DOHH2 (cell line): ENCODE data around the gene ZSCAN32.

ENCODE experiments used
- H3F3A ChIP-seq: fragments of 200-600 bp; sonication (generic), shearing (Covaris generic); 2 replicates; pipeline ENCODE4 v1.6.0; 2016; ENCODE audit warnings: antibody characterized with exemption, mild to moderate bottlenecking; ENCODE audit not compliant: control insufficient read depth, insufficient read depth
- H3K27ac ChIP-seq: fragments of 200-600 bp; sonication (generic); 2 replicates; pipeline ENCODE4 v1.5.1; 2014; ENCODE audit warnings: low read depth, mild to moderate bottlenecking, low read length, moderate library complexity
- H3K27me3 ChIP-seq: fragments of 200-600 bp; sonication (generic); 2 replicates; pipeline ENCODE4 v1.6.1; 2014; ENCODE audit warnings: mild to moderate bottlenecking, low read length, mixed read lengths; ENCODE audit not compliant: control insufficient read depth
- H3K36me3 ChIP-seq: fragments of 200-600 bp; sonication (generic); 2 replicates; pipeline ENCODE4 v1.6.1; 2014; ENCODE audit warnings: mild to moderate bottlenecking, low read length, moderate library complexity, mixed read lengths; ENCODE audit not compliant: control insufficient read depth
- H3K4me1 ChIP-seq: fragments of 200-600 bp; sonication (generic); 2 replicates; pipeline ENCODE4 v1.6.1; 2014; ENCODE audit warnings: mild to moderate bottlenecking, low read length, mixed read lengths; ENCODE audit not compliant: control insufficient read depth
- H3K4me2 ChIP-seq: fragments of 200-600 bp; sonication (generic); 2 replicates; pipeline ENCODE4 v1.6.0; 2014; ENCODE audit warnings: mild to moderate bottlenecking, low read length, moderate library complexity
- H3K4me3 ChIP-seq: fragments of 200-600 bp; sonication (generic); 2 replicates; pipeline ENCODE4 v1.5.1; 2014; ENCODE audit warnings: mild to moderate bottlenecking, low read length, mixed read lengths
- H3K79me2 ChIP-seq: fragments of 200-600 bp; sonication (generic); 2 replicates; pipeline ENCODE4 v1.6.1; 2014; ENCODE audit warnings: mild to moderate bottlenecking, low read length, mixed read lengths; ENCODE audit not compliant: control insufficient read depth
- H3K9me2 ChIP-seq: fragments of 200-600 bp; sonication (generic); replicated peaks from 2 replicates; pipeline ENCODE4 v1.6.1; 2014; ENCODE audit warnings: mild to moderate bottlenecking, low read length, mixed read lengths; ENCODE audit not compliant: control insufficient read depth
- H3K9me3 ChIP-seq: fragments of 200-600 bp; sonication (generic); 2 replicates; pipeline ENCODE4 v1.6.1; 2014; ENCODE audit warnings: antibody characterized with exemption, low read length, mixed read lengths; ENCODE audit not compliant: control insufficient read depth, insufficient read depth
- H4K20me1 ChIP-seq: fragments of 200-600 bp; sonication (generic); 2 replicates; pipeline ENCODE4 v1.6.0; 2014; ENCODE audit warnings: low read depth, mild to moderate bottlenecking, antibody characterized with exemption, low read length, moderate library complexity; ENCODE audit not compliant: control insufficient read depth, insufficient read depth
- EZH2phosphoT487 ChIP-seq: fragments of 200-600 bp; sonication (generic); IDR thresholded peaks from 2 replicates; pipeline ENCODE4 v1.6.1; 2017; ENCODE audit warnings: borderline replicate concordance, mild to moderate bottlenecking, antibody characterized with exemption, low read length, moderate library complexity, mixed read lengths
- TF ChIP-seq, protein P1 (sequence below): fragments of 200-600 bp; sonication (generic); IDR thresholded peaks from one replicate; pipeline ENCODE4 v1.5.1; 2014; ENCODE audit warnings: antibody characterized with exemption, mild to moderate bottlenecking, low read depth, low read length; ENCODE audit not compliant: poor library complexity, severe bottlenecking

ZSCAN32 gene

DNA sequence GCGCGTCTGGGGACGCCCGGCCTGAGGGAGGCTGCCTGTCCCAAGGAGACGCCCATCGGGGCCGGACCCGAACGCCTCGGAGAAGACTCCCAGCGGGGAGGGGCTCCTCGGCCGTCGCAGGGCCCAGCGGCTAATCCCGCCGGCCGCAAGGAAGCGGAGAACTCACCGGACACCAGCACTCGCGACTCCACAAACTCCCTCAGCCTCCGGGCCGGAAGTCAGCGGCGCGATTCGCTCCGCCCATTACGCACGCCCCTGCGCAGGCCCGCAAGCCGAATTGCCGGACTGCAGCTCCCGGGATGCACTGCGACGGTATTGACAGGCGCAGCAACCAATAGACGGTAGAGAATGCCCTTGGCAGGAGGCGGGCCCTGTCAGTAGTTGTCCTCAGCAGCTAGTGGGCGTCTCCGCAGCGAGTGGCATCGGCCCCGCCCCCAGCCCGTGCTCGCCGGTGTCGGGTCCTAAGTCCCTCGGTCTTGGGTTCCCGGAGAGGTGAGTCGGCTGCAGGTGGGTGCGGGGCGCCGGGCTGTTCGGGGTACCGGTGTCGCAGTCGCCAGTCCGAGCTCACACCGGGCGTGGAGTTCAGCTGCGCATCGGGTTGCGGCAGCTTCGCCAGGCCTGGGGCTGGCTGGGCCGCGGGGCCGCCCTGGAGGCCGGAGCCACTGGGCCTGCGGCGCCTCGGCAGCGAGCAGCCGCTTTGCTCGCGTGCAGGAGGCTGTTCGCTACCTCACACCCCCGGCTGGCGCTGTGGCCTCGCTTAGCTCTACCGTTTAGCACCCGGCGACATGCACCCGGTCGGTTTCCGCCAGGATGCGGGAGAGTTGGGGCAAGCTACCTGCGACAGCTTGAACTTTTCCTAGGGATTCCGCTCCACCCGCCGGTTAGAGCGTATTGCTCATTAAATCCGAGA, at the start of gene ZSCAN32, which contains the start of gene ZNF174:
Gene ZSCAN32 (minus strand): TSS at position 226 of the 910 bp plus-strand sequence. CDS start 3,447 bp downstream, outside the sequence.
Gene ZNF174 (plus strand): TSS at position 437 of the 910 bp plus-strand sequence. CDS start 790 bp downstream, outside the sequence.
- H3K27me3 ChIP-seq = no peaks in the 10 kb centered on the region
- TF ChIP-seq, protein P1, sequence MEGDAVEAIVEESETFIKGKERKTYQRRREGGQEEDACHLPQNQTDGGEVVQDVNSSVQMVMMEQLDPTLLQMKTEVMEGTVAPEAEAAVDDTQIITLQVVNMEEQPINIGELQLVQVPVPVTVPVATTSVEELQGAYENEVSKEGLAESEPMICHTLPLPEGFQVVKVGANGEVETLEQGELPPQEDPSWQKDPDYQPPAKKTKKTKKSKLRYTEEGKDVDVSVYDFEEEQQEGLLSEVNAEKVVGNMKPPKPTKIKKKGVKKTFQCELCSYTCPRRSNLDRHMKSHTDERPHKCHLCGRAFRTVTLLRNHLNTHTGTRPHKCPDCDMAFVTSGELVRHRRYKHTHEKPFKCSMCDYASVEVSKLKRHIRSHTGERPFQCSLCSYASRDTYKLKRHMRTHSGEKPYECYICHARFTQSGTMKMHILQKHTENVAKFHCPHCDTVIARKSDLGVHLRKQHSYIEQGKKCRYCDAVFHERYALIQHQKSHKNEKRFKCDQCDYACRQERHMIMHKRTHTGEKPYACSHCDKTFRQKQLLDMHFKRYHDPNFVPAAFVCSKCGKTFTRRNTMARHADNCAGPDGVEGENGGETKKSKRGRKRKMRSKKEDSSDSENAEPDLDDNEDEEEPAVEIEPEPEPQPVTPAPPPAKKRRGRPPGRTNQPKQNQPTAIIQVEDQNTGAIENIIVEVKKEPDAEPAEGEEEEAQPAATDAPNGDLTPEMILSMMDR = peak; percentile 15
- TF ChIP-seq EZH2phosphoT487 = no peak
- H3K27ac ChIP-seq = 0 out of 2 replicates have a peak within 1 kb of the TSS, but pooled peaks have one; percentile 2
- H3F3A ChIP-seq = no peaks in the 10 kb centered on the region
- H3K4me1 ChIP-seq = peaks cover 12% of the 10 kb centered on the region
- peaks cover 29% of the 10 kb centered on the region; the same call in 1 of the 2 replicates for H3K9me3 ChIP-seq
- no peaks in the 10 kb centered on the region for H4K20me1 ChIP-seq
- H3K4me2 ChIP-seq = peak within 1 kb of the TSS; percentile 95
- peak within 1 kb of the TSS; percentile 89 for H3K4me3 ChIP-seq
- peaks cover 55% of the 10 kb centered on the region for H3K36me3 ChIP-seq
- H3K9me2 ChIP-seq = no peaks in the 10 kb centered on the region
- H3K79me2 ChIP-seq = peaks cover 64% of the 10 kb centered on the region

DNA sequence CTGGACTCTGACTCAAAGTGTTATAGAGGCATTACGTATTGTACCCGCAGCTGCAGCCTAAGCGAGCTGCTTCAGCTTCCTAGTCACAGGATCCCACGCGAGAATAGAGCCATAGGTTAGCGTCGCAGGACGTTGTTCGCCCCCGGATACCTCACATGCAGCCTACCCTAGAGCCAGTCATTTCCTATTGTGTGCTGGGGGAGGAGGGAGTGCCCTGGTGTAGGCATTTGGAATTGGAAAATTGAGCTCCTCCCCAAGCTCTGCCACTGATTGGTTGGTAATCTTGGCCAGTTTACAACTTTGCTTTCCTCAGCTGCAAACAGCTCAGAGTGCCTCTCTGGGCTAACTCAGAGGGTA, 43.2 kb upstream of the ZSCAN32 start:
- H3K4me2 ChIP-seq = peak overlapping the region; percentile 70
- peaks cover 27% of the 10 kb centered on the region for H3K79me2 ChIP-seq
- H3K9me3 ChIP-seq = no peaks in the 10 kb centered on the region; the same call in 1 of the 2 replicates
- peaks cover 11% of the 10 kb centered on the region for H3K4me1 ChIP-seq
- TF ChIP-seq, protein P1 = no peak
- TF ChIP-seq EZH2phosphoT487 = no peak
- peak overlapping the region; percentile 81 for H3K4me3 ChIP-seq
- no peak overlapping the region for H3K27ac ChIP-seq
- H3K36me3 ChIP-seq = peaks cover 5% of the 10 kb centered on the region; the same call in 1 of the 2 replicates
- no peaks in the 10 kb centered on the region for H3F3A ChIP-seq
- H4K20me1 ChIP-seq = no peaks in the 10 kb centered on the region
- no peaks in the 10 kb centered on the region for H3K27me3 ChIP-seq
- H3K9me2 ChIP-seq = no peaks in the 10 kb centered on the region

DNA sequence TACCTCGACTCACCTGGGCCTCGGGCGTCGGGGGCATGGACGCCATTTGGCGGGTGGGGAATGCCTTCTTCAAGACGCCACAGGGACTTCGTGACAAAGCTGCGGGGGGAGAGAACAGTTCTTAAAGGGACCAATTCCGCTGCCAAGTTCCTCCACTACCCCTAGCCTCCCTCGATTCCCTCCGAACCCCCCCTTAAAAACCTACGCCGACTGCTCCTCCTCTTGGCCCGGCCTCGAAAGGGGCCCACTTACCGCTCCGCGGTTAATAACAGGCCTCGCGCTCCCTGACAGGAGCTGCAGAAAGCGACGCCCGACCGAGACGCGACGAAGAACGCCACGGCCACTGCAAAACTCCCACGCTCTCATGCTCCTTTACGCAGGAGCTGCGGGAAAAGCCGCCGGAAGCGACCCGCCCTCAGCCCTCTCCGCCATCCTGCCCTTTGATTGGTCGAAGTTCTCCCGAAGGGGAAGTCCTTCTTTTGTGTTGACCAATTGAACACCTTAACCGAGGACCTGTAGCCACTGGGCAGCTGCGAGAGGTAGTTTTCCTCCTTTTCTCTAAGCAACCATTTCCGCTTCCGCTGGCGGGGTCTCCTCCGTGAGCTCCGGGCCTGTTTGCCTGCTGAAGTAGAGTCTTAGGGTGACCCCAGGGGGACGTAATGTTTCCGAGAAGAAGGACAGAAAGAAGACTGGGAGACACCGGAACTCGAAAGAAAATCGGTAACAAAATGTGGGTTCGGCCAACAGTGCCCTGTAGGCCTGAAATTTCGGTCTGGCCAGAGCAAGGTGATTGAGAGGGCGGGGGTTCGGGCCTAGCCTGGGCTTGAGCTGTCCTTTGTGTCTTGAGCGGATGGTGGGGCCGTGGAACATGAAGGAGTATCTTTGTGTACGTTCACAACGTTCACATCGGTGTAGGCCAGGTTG, 42.6 kb upstream of the ZSCAN32 start, which contains the start of the genes NAA60 and ZNF597:
Gene NAA60 (plus strand): TSS at position 573 of the 924 bp plus-strand sequence. CDS start 32,548 bp downstream, outside the sequence.
Gene ZNF597 (minus strand): TSS at position 397 of the 924 bp plus-strand sequence. CDS start 351 bp downstream, at position 46.
- Histone ChIP-seq H3K79me2 (peaks cover 27% of the 10 kb centered on the region), H3K4me3 (peak within 1 kb of the TSS; percentile 81), H3K36me3 (peaks cover 5% of the 10 kb centered on the region; the same call in 1 of the 2 replicates), H3K27ac (no peak within 1 kb of the TSS), H3F3A (no peaks in the 10 kb centered on the region), H3K4me1 (peaks cover 11% of the 10 kb centered on the region), H3K9me2 (no peaks in the 10 kb centered on the region), H4K20me1 (no peaks in the 10 kb centered on the region), H3K4me2 (peak within 1 kb of the TSS; percentile 70), H3K27me3 (no peaks in the 10 kb centered on the region), H3K9me3 (no peaks in the 10 kb centered on the region; the same call in 1 of the 2 replicates)
- TF ChIP-seq, protein P1 = no peak
- TF ChIP-seq EZH2phosphoT487 = no peak
